ENCODE measurements around the gene SEMA3B. TPM values are rescaled to one million over a fixed set of nuclear protein-coding genes. Genes with fewer than 3 reads are reported as not detected.

Gene SEMA3B
- total and polyA plus RNA-seq, 2 experiments from 2014 or later = 2.4 to 3.3 TPM

DNA sequence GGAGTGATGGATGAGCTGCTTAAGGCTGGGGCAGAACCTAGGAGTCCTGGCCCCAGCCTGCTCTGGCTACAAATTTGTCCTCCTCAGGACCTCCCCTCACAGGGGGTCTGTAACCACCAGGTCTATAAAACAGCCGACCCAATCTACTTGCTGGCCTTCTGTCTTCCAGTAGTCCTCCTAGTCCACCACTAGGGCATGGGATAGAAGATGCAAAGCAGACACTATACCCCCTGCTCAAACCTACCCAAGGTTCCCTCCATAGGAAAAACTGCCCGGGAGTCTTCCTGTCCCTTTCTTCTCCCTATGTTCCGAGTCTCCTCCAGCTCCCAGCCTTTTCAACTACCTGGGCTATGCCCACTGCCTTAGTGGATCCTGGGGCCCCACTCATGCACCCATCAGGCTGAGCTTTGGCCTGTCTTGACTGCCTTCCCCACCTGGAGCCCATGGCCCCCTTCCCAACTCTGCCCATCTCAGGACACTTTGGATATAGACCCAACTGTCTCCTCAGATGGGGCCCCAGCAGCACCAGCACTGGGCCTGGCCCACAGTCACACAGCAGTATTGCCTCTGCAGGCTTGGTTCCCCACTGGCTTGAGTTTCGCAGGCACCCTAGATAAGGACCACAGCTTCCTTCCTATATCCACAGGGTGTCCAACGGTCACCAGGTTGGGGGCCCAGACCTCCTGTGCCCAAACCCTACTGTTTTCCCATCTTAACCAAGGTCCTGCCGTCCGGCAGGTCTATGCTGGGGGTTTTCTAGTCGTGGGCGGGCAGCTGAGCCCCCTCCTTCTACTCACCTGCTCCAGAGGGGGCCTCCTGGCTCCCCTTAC is 29.2 kb downstream of the SEMA3B start:
- Histone ChIP-seq H3K9me2 (ENCODE audit: insufficient read depth) (no peaks in the 10 kb centered on the region), H2AFZ (peak overlapping the region; percentile 100; the same call in 1 of the 2 replicates), H3K79me2 (replicated peaks; ENCODE audit: insufficient read depth) (no peaks in the 10 kb centered on the region), H3K4me2 (peak overlapping the region; percentile 97), H3F3A (replicated peaks; ENCODE audit: low read depth) (peaks cover 14% of the 10 kb centered on the region), H3K27me3 (ENCODE audit: insufficient read depth) (no peaks in the 10 kb centered on the region), H3K27ac (ENCODE audit: low read depth) (no peak overlapping the region), H4K20me1 (replicated peaks; ENCODE audit: insufficient read depth) (no peaks in the 10 kb centered on the region), H3K4me3 (peak overlapping the region; percentile 97), H3K36me3 (ENCODE audit: insufficient read depth) (no peaks in the 10 kb centered on the region), H3K4me1 (ENCODE audit: insufficient read depth) (peaks cover 21% of the 10 kb centered on the region)
- Mint-ChIP-seq H3K36me3 (ENCODE audit: low read depth) (no peaks in the 10 kb centered on the region), H3K4me3 (peak overlapping the region; percentile 98), H3K9me3 (no peaks in the 10 kb centered on the region; the same call in 2 of the 3 replicates), H3K27ac (no peak overlapping the region), H3K27me3 (ENCODE audit: insufficient read depth, low read depth, poor library complexity) (peaks cover 22% of the 10 kb centered on the region), H3K4me1 (peaks cover 20% of the 10 kb centered on the region)
- peak; percentile 32 for DNase-seq (ENCODE audit: low spot score)
- ATAC-seq = no peak
- TF ChIP-seq, protein P1, sequence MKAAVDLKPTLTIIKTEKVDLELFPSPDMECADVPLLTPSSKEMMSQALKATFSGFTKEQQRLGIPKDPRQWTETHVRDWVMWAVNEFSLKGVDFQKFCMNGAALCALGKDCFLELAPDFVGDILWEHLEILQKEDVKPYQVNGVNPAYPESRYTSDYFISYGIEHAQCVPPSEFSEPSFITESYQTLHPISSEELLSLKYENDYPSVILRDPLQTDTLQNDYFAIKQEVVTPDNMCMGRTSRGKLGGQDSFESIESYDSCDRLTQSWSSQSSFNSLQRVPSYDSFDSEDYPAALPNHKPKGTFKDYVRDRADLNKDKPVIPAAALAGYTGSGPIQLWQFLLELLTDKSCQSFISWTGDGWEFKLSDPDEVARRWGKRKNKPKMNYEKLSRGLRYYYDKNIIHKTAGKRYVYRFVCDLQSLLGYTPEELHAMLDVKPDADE (IDR thresholded peaks at IDR 0.05) = no peak
- TF ChIP-seq JUNB (IDR thresholded peaks at IDR 0.05; ENCODE audit: unreplicated experiment) (no peak), ZNF114 (CRISPR knock-in tag; IDR thresholded peaks at IDR 0.05) (no peak), CREB1 (CRISPR knock-in tag; IDR thresholded peaks at IDR 0.05; ENCODE audit: low read depth) (no peak), ZNF331 (CRISPR knock-in tag; IDR thresholded peaks at IDR 0.05; ENCODE audit: low read depth) (no peak), POLR2AphosphoS5 (IDR thresholded peaks at IDR 0.05; ENCODE audit: low read depth) (no peak), NANOG (IDR thresholded peaks at IDR 0.05; ENCODE audit: borderline replicate concordance) (no peak), EZH2phosphoT487 (IDR thresholded peaks at IDR 0.05; ENCODE audit: unreplicated experiment) (no peak), STAT1 (IDR thresholded peaks at IDR 0.05; ENCODE audit: unreplicated experiment) (no peak), EZH2 (IDR thresholded peaks at IDR 0.05; ENCODE audit: low read depth, unreplicated experiment) (no peak)
- TF ChIP-seq, protein P2, sequence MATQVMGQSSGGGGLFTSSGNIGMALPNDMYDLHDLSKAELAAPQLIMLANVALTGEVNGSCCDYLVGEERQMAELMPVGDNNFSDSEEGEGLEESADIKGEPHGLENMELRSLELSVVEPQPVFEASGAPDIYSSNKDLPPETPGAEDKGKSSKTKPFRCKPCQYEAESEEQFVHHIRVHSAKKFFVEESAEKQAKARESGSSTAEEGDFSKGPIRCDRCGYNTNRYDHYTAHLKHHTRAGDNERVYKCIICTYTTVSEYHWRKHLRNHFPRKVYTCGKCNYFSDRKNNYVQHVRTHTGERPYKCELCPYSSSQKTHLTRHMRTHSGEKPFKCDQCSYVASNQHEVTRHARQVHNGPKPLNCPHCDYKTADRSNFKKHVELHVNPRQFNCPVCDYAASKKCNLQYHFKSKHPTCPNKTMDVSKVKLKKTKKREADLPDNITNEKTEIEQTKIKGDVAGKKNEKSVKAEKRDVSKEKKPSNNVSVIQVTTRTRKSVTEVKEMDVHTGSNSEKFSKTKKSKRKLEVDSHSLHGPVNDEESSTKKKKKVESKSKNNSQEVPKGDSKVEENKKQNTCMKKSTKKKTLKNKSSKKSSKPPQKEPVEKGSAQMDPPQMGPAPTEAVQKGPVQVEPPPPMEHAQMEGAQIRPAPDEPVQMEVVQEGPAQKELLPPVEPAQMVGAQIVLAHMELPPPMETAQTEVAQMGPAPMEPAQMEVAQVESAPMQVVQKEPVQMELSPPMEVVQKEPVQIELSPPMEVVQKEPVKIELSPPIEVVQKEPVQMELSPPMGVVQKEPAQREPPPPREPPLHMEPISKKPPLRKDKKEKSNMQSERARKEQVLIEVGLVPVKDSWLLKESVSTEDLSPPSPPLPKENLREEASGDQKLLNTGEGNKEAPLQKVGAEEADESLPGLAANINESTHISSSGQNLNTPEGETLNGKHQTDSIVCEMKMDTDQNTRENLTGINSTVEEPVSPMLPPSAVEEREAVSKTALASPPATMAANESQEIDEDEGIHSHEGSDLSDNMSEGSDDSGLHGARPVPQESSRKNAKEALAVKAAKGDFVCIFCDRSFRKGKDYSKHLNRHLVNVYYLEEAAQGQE (IDR thresholded peaks at IDR 0.05; ENCODE audit: unreplicated experiment) = no peak
- TF ChIP-seq, protein P3, sequence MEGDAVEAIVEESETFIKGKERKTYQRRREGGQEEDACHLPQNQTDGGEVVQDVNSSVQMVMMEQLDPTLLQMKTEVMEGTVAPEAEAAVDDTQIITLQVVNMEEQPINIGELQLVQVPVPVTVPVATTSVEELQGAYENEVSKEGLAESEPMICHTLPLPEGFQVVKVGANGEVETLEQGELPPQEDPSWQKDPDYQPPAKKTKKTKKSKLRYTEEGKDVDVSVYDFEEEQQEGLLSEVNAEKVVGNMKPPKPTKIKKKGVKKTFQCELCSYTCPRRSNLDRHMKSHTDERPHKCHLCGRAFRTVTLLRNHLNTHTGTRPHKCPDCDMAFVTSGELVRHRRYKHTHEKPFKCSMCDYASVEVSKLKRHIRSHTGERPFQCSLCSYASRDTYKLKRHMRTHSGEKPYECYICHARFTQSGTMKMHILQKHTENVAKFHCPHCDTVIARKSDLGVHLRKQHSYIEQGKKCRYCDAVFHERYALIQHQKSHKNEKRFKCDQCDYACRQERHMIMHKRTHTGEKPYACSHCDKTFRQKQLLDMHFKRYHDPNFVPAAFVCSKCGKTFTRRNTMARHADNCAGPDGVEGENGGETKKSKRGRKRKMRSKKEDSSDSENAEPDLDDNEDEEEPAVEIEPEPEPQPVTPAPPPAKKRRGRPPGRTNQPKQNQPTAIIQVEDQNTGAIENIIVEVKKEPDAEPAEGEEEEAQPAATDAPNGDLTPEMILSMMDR (conservative IDR thresholded peaks at IDR 0.05; ENCODE audit: low read depth in 2 of 2) = no peak; a peak in 1 of 4 replicates
- TF ChIP-seq, protein P4, sequence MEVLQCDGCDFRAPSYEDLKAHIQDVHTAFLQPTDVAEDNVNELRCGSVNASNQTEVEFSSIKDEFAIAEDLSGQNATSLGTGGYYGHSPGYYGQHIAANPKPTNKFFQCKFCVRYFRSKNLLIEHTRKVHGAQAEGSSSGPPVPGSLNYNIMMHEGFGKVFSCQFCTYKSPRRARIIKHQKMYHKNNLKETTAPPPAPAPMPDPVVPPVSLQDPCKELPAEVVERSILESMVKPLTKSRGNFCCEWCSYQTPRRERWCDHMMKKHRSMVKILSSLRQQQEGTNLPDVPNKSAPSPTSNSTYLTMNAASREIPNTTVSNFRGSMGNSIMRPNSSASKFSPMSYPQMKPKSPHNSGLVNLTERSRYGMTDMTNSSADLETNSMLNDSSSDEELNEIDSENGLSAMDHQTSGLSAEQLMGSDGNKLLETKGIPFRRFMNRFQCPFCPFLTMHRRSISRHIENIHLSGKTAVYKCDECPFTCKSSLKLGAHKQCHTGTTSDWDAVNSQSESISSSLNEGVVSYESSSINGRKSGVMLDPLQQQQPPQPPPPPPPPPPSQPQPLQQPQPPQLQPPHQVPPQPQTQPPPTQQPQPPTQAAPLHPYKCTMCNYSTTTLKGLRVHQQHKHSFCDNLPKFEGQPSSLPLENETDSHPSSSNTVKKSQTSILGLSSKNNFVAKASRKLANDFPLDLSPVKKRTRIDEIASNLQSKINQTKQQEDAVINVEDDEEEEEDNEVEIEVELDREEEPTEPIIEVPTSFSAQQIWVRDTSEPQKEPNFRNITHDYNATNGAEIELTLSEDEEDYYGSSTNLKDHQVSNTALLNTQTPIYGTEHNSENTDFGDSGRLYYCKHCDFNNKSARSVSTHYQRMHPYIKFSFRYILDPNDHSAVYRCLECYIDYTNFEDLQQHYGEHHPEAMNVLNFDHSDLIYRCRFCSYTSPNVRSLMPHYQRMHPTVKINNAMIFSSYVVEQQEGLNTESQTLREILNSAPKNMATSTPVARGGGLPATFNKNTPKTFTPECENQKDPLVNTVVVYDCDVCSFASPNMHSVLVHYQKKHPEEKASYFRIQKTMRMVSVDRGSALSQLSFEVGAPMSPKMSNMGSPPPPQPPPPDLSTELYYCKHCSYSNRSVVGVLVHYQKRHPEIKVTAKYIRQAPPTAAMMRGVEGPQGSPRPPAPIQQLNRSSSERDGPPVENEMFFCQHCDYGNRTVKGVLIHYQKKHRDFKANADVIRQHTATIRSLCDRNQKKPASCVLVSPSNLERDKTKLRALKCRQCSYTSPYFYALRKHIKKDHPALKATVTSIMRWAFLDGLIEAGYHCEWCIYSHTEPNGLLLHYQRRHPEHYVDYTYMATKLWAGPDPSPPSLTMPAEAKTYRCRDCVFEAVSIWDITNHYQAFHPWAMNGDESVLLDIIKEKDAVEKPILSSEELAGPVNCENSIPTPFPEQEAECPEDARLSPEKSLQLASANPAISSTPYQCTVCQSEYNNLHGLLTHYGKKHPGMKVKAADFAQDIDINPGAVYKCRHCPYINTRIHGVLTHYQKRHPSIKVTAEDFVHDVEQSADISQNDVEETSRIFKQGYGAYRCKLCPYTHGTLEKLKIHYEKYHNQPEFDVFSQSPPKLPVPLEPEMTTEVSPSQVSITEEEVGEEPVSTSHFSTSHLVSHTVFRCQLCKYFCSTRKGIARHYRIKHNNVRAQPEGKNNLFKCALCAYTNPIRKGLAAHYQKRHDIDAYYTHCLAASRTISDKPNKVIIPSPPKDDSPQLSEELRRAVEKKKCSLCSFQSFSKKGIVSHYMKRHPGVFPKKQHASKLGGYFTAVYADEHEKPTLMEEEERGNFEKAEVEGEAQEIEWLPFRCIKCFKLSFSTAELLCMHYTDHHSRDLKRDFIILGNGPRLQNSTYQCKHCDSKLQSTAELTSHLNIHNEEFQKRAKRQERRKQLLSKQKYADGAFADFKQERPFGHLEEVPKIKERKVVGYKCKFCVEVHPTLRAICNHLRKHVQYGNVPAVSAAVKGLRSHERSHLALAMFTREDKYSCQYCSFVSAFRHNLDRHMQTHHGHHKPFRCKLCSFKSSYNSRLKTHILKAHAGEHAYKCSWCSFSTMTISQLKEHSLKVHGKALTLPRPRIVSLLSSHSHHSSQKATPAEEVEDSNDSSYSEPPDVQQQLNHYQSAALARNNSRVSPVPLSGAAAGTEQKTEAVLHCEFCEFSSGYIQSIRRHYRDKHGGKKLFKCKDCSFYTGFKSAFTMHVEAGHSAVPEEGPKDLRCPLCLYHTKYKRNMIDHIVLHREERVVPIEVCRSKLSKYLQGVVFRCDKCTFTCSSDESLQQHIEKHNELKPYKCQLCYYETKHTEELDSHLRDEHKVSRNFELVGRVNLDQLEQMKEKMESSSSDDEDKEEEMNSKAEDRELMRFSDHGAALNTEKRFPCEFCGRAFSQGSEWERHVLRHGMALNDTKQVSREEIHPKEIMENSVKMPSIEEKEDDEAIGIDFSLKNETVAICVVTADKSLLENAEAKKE (CRISPR knock-in tag; IDR thresholded peaks at IDR 0.05) = no peak
